Loucy (cell line): ENCODE data around the gene PTPRN2.

Experiments used
- H2AFZ ChIP-seq: fragments of 200-600 bp; sonication (generic); 2 replicates; pipeline ENCODE4 v1.6.0; 2016; ENCODE audit warnings: antibody characterized with exemption, mild to moderate bottlenecking, low read length, moderate library complexity
- H3F3A ChIP-seq: fragments of 200-600 bp; 2 replicates; pipeline ENCODE4 v1.6.0; 2016; ENCODE audit warnings: antibody characterized with exemption, low read depth, mild to moderate bottlenecking
- H3K27me3 ChIP-seq: fragments of 200-600 bp; sonication (generic); 2 replicates; pipeline ENCODE4 v1.6.1; 2014; ENCODE audit warnings: low read length, mild to moderate bottlenecking; ENCODE audit not compliant: insufficient read depth, poor library complexity, severe bottlenecking
- H3K36me3 ChIP-seq: fragments of 200-600 bp; sonication (generic); 2 replicates; pipeline ENCODE4 v1.6.1; 2016; ENCODE audit warnings: low read length; ENCODE audit not compliant: insufficient read depth
- H3K4me1 ChIP-seq: fragments of 200-600 bp; sonication (generic); 2 replicates; pipeline ENCODE4 v1.5.1; 2014; ENCODE audit warnings: low read length, mild to moderate bottlenecking; ENCODE audit not compliant: insufficient read depth, poor library complexity, severe bottlenecking
- H3K4me2 ChIP-seq: fragments of 200-600 bp; sonication (generic); 2 replicates; pipeline ENCODE4 v1.6.0; 2014; ENCODE audit warnings: antibody characterized with exemption, low read length, low read depth, mild to moderate bottlenecking; ENCODE audit not compliant: poor library complexity, severe bottlenecking
- H3K4me3 ChIP-seq: fragments of 200-600 bp; sonication (generic); 2 replicates; pipeline ENCODE4 v1.5.1; 2014; ENCODE audit warnings: low read length, mild to moderate bottlenecking, mixed read lengths; ENCODE audit not compliant: poor library complexity, severe bottlenecking
- H3K79me2 ChIP-seq: fragments of 200-600 bp; sonication (generic); 2 replicates; pipeline ENCODE4 v1.6.1; 2014; ENCODE audit warnings: low read length; ENCODE audit not compliant: insufficient read depth
- H3K9ac ChIP-seq: fragments of 200-600 bp; sonication (generic); 2 replicates; pipeline ENCODE4 v1.6.0; 2014; ENCODE audit warnings: mild to moderate bottlenecking, low read depth, low read length, moderate library complexity; ENCODE audit not compliant: poor library complexity, severe bottlenecking
- H3K9me2 ChIP-seq: fragments of 200-600 bp; sonication (generic); replicated peaks from 2 replicates; pipeline ENCODE4 v1.6.1; 2016; ENCODE audit warnings: low read depth, low read length, mixed read lengths
- H3K9me3 ChIP-seq: fragments of 200-600 bp; sonication (generic); 2 replicates; pipeline ENCODE4 v1.6.1; 2014; ENCODE audit warnings: mild to moderate bottlenecking, antibody characterized with exemption, low read length, low read depth; ENCODE audit not compliant: insufficient read depth
- H4K20me1 ChIP-seq: fragments of 200-600 bp; sonication (generic); 2 replicates; pipeline ENCODE4 v1.6.0; 2014; ENCODE audit warnings: antibody characterized with exemption, low read length, mild to moderate bottlenecking; ENCODE audit not compliant: insufficient read depth, poor library complexity, severe bottlenecking
- EZH2phosphoT487 ChIP-seq: fragments of 200-600 bp; IDR thresholded peaks from 2 replicates; pipeline ENCODE4 v1.6.1; 2018; ENCODE audit warnings: antibody characterized with exemption, mild to moderate bottlenecking, moderate library complexity, borderline replicate concordance
- TF ChIP-seq, protein P1 (sequence below): fragments of 200-600 bp; sonication (generic); conservative IDR thresholded peaks from 2 replicates; pipeline ENCODE4 v1.5.1; 2014; ENCODE audit warnings: mild to moderate bottlenecking, antibody characterized with exemption, low read length

Gene PTPRN2

GRCh38 chr7:158112571-158113320 is 474.9 kb downstream of the PTPRN2 start:
- Histone ChIP-seq H3K4me3 (no peak overlapping the region), H3K79me2 (no peaks in the 10 kb centered on the region), H3K27me3 (no peaks in the 10 kb centered on the region), H3K4me1 (no peaks in the 10 kb centered on the region), H3K9me2 (no peaks in the 10 kb centered on the region), H3K9ac (no peak overlapping the region), H4K20me1 (no peaks in the 10 kb centered on the region), H2AFZ (no peak overlapping the region), H3K36me3 (no peaks in the 10 kb centered on the region), H3K9me3 (peaks cover 24% of the 10 kb centered on the region; the same call in 1 of the 2 replicates), H3F3A (no peaks in the 10 kb centered on the region), H3K4me2 (no peak overlapping the region)
- TF ChIP-seq, protein P1, sequence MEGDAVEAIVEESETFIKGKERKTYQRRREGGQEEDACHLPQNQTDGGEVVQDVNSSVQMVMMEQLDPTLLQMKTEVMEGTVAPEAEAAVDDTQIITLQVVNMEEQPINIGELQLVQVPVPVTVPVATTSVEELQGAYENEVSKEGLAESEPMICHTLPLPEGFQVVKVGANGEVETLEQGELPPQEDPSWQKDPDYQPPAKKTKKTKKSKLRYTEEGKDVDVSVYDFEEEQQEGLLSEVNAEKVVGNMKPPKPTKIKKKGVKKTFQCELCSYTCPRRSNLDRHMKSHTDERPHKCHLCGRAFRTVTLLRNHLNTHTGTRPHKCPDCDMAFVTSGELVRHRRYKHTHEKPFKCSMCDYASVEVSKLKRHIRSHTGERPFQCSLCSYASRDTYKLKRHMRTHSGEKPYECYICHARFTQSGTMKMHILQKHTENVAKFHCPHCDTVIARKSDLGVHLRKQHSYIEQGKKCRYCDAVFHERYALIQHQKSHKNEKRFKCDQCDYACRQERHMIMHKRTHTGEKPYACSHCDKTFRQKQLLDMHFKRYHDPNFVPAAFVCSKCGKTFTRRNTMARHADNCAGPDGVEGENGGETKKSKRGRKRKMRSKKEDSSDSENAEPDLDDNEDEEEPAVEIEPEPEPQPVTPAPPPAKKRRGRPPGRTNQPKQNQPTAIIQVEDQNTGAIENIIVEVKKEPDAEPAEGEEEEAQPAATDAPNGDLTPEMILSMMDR = no peak
- TF ChIP-seq EZH2phosphoT487 = no peak

GRCh38 chr7:158111906-158112570 is 475.6 kb downstream of the PTPRN2 start:
- H3K4me3 ChIP-seq = no peak overlapping the region
- TF ChIP-seq EZH2phosphoT487 = no peak
- TF ChIP-seq, protein P1 = no peak
- H3K9ac ChIP-seq = no peak overlapping the region
- no peaks in the 10 kb centered on the region for H3K9me2 ChIP-seq
- H2AFZ ChIP-seq = no peak overlapping the region
- no peaks in the 10 kb centered on the region for H3F3A ChIP-seq
- H3K27me3 ChIP-seq = no peaks in the 10 kb centered on the region
- no peaks in the 10 kb centered on the region for H3K79me2 ChIP-seq
- H3K9me3 ChIP-seq = peaks cover 24% of the 10 kb centered on the region; the same call in 1 of the 2 replicates
- H3K4me1 ChIP-seq = no peaks in the 10 kb centered on the region
- H3K4me2 ChIP-seq = no peak overlapping the region
- no peaks in the 10 kb centered on the region for H4K20me1 ChIP-seq
- H3K36me3 ChIP-seq = no peaks in the 10 kb centered on the region

DNA sequence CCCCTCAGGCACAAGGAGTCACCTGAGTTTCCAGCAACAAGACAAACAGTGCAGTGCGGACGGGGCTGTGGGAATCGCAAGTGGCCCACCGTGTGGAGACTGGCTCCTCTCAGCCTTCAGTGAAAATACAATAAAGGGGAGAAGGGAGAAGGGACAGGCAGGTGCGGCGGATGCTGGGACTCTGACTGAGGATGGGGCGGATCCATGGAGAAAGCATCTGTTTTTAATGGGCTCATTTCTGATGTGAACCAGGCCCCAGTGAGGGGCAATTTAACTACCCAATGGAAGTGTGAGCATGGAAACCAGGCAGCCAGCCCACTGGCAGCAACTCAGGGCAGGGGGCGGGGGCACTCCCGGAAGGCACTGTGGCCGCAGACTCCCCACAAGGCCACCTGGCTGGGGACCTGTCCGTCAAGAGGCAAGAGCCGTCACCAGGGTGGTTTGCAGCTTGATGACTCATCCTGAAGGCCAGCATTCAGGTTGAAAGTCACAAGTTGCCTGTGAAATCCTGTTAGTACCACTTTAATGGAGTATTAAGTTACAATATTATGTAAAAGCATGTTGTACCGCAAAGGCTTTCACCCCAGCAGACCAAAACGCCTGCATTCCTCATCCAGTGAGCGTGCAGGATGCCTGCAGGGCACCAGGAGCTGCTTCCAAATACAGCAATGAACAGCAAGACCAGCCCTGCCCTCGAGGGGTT is 476.4 kb downstream of the PTPRN2 start:
- H3K9ac ChIP-seq = no peak overlapping the region
- no peak overlapping the region for H3K4me2 ChIP-seq
- no peak overlapping the region for H2AFZ ChIP-seq
- no peaks in the 10 kb centered on the region for H3K9me2 ChIP-seq
- H3K4me3 ChIP-seq = no peak overlapping the region
- H3K9me3 ChIP-seq = peaks cover 26% of the 10 kb centered on the region; the same call in 1 of the 2 replicates
- no peaks in the 10 kb centered on the region for H3F3A ChIP-seq
- H3K27me3 ChIP-seq = no peaks in the 10 kb centered on the region
- H4K20me1 ChIP-seq = no peaks in the 10 kb centered on the region
- no peaks in the 10 kb centered on the region for H3K4me1 ChIP-seq
- TF ChIP-seq, protein P1 = no peak
- no peak for TF ChIP-seq EZH2phosphoT487
- no peaks in the 10 kb centered on the region for H3K36me3 ChIP-seq
- no peaks in the 10 kb centered on the region for H3K79me2 ChIP-seq
